PC-3 (cell line): Measurements from ENCODE around the gene TMUB1. TPM values are rescaled to one million over a fixed set of nuclear protein-coding genes. Genes with fewer than 3 reads are reported as not detected.

ENCODE experiments used
- ATAC-seq: fragments of 200-7000 bp; cut with Tn5 transposase; 2 replicates; pipeline ENCODE4 v1.9.1; 2020; ENCODE audit warnings: mild to moderate bottlenecking, moderate library complexity
- BruUV-seq: library from RNA; stranded (reverse); fragments of 400-500 nt; replicated peaks from 2 replicates; lab custom pipeline; 2021; lab: Mats Ljungman, UMichigan
- CTCF ChIA-PET: fragments of 300-600 bp; sonication (Branson Sonifier 250); formaldehyde crosslinking; loops from one replicate; lab custom pipeline; 2022; ENCODE audit warnings: antibody characterized with exemption; lab: Charles Lee
- POLR2A ChIA-PET: fragments of 300-600 bp; sonication (Branson Sonifier 250); formaldehyde crosslinking; loops from one replicate; lab custom pipeline; 2022; ENCODE audit warnings: antibody characterized with exemption; ENCODE audit not compliant: unreplicated experiment; lab: Charles Lee
- DNase-seq: peaks from one replicate; pipeline ENCODE4 v3.0.0-alpha.2; 2015
- H2AFZ ChIP-seq: fragments of 300-600 bp; sonication (generic); 2 replicates; pipeline ENCODE4 v1.6.0; 2016; ENCODE audit warnings: antibody characterized with exemption, low read length
- H3F3A ChIP-seq: fragments of 300-600 bp; sonication (generic); one replicate; pipeline ENCODE4 v1.6.0; 2017; ENCODE audit warnings: antibody characterized with exemption, low read length, control low read depth, mild to moderate bottlenecking; ENCODE audit not compliant: unreplicated experiment
- H3K27ac ChIP-seq: fragments of 300-600 bp; sonication (generic); 2 replicates; pipeline ENCODE4 v1.5.1; 2016; ENCODE audit warnings: mild to moderate bottlenecking, low read length
- H3K27me3 ChIP-seq: fragments of 300-600 bp; sonication (generic); 2 replicates; pipeline ENCODE4 v1.6.1; 2016; ENCODE audit warnings: low read length, mixed read lengths
- H3K36me3 ChIP-seq: fragments of 300-600 bp; sonication (generic); 2 replicates; pipeline ENCODE4 v1.6.1; 2016; ENCODE audit warnings: low read depth, mixed run types, low read length, mixed read lengths
- H3K4me1 ChIP-seq: fragments of 300-600 bp; sonication (generic); 2 replicates; pipeline ENCODE4 v1.5.1; 2016; ENCODE audit warnings: low read length; ENCODE audit not compliant: insufficient read depth
- H3K4me2 ChIP-seq: fragments of 300-600 bp; sonication (generic); 2 replicates; pipeline ENCODE4 v1.6.0; 2016; ENCODE audit warnings: low read length
- H3K4me3 ChIP-seq: fragments of 300-600 bp; sonication (generic); 2 replicates; pipeline ENCODE4 v1.5.1; 2016; ENCODE audit warnings: mild to moderate bottlenecking, low read length, mixed read lengths
- H3K79me2 ChIP-seq: fragments of 300-600 bp; sonication (generic); 2 replicates; pipeline ENCODE4 v1.6.1; 2017; ENCODE audit warnings: low read length, mixed read lengths
- H3K9ac ChIP-seq: fragments of 300-600 bp; sonication (generic); 2 replicates; pipeline ENCODE4 v1.6.0; 2016; ENCODE audit warnings: mild to moderate bottlenecking, low read length
- H3K9me2 ChIP-seq: fragments of 300-600 bp; sonication (generic); replicated peaks from 2 replicates; pipeline ENCODE4 v1.6.1; 2016; ENCODE audit warnings: mixed run types, low read length, mixed read lengths
- H3K9me3 ChIP-seq: fragments of 300-600 bp; sonication (generic); 2 replicates; pipeline ENCODE4 v1.6.1; 2016; ENCODE audit warnings: low read length, mixed read lengths
- H4K20me1 ChIP-seq: fragments of 300-600 bp; sonication (generic); 2 replicates; pipeline ENCODE4 v1.6.1; 2016; ENCODE audit warnings: low read length, mixed read lengths
- EZH2 ChIP-seq: fragments of 300-600 bp; sonication (generic); IDR thresholded peaks from one replicate; pipeline ENCODE4 v1.6.1; 2017; ENCODE audit warnings: antibody characterized with exemption, mild to moderate bottlenecking, low read length; ENCODE audit not compliant: unreplicated experiment
- EZH2phosphoT487 ChIP-seq: fragments of 300-600 bp; sonication (generic); IDR thresholded peaks from 2 replicates; pipeline ENCODE4 v1.6.1; 2018; ENCODE audit warnings: mild to moderate bottlenecking, antibody characterized with exemption, low read length, borderline replicate concordance
- intact Hi-C: fragments of 100-400 bp; cut with micrococcal nuclease; formaldehyde crosslinking; loops from 2 replicates; pipeline ENCODE4 v1.9.0; 2023
- total RNA-seq: library from RNA; depleted of rRNA; stranded (reverse); fragments of >200 nt; gene quantifications from 2 replicates; pipeline ENCODE4 v1.2.3, GENCODE V29; 2014
- TF ChIP-seq, protein P1 (sequence below): fragments of 300-600 bp; sonication (generic); conservative IDR thresholded peaks from 2 replicates; pipeline ENCODE4 v1.5.1; 2017; ENCODE audit warnings: antibody characterized with exemption, low read depth, mild to moderate bottlenecking, low read length

TMUB1 gene
- total RNA-seq, 1 experiment from 2014 or later = 52.1 TPM

DNA sequence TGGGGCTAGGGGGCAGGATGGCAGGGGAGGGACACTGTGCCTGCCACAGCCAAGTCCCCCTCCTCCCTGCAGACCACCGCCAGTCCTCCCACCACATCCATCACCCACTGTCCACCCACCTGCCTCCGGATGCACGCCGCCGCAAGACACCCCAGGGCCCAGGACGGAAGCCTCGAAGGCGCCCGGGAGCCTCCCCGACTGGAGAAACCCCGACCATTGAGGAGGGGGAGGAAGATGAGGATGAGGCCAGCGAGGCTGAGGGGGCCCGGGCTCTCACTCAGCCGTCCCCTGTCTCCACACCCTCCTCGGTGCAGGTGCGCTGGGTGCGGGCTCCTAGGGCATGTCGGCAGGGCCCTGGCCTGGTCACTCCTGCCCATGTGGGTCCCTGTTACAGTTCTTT is 18.8 kb downstream of the TMUB1 start:
- ChIA-PET CTCF (no interaction called here), POLR2A (no interaction called here)

DNA sequence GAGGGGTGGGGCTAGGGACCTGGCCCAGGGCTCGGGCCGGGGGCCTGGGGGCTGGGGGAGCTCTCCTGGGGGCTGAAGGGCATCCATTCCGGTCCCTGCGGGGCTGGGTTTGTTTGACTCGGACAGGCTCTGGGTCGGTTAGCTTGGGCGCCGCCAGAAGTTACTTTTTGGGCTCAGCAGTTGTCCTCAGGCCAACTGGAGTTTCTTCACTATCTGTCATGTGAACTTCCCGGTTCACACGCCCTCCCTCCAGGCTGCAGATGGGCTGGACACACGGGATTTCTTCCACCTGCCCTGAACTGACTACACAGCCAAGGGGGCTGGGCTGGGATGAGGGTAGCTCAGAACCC is 20.1 kb downstream of the TMUB1 start:
- Histone ChIP-seq H3K9me3 (no peaks in the 10 kb centered on the region), H4K20me1 (no peaks in the 10 kb centered on the region), H3K79me2 (peaks cover 39% of the 10 kb centered on the region), H2AFZ (no peak overlapping the region), H3K4me2 (peak overlapping the region; percentile 70), H3K9me2 (no peaks in the 10 kb centered on the region), H3K4me3 (peak overlapping the region; percentile 46; the same call in 1 of the 2 replicates), H3K4me1 (peaks cover 40% of the 10 kb centered on the region), H3K9ac (no peak overlapping the region; the same call in 1 of the 2 replicates), H3K27ac (peak overlapping the region; percentile 97), H3F3A (no peaks in the 10 kb centered on the region), H3K27me3 (no peaks in the 10 kb centered on the region), H3K36me3 (peaks cover 27% of the 10 kb centered on the region)
- ChIA-PET CTCF (interaction anchor here (0.6 to 1.3 kb wide), 5 partner anchors 35 to 50 kb away, joined by 4 to 10 read pairs (median 5); partner anchors contain the start of gene ABCB8), POLR2A (interaction anchor here (0.6 to 1.2 kb wide), 4 partner anchors 17 to 170 kb away, joined by 4 to 23 read pairs (median 10); partner anchors contain the start of genes FASTK and TMUB1)
- intact Hi-C loops = loop anchor here (1.0 kb wide), 1 partner anchor 17 kb away; the partner anchor contains the start of gene FASTK
- ATAC-seq = peak; percentile 4
- TF ChIP-seq, protein P1, sequence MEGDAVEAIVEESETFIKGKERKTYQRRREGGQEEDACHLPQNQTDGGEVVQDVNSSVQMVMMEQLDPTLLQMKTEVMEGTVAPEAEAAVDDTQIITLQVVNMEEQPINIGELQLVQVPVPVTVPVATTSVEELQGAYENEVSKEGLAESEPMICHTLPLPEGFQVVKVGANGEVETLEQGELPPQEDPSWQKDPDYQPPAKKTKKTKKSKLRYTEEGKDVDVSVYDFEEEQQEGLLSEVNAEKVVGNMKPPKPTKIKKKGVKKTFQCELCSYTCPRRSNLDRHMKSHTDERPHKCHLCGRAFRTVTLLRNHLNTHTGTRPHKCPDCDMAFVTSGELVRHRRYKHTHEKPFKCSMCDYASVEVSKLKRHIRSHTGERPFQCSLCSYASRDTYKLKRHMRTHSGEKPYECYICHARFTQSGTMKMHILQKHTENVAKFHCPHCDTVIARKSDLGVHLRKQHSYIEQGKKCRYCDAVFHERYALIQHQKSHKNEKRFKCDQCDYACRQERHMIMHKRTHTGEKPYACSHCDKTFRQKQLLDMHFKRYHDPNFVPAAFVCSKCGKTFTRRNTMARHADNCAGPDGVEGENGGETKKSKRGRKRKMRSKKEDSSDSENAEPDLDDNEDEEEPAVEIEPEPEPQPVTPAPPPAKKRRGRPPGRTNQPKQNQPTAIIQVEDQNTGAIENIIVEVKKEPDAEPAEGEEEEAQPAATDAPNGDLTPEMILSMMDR = no peak
- no peak for TF ChIP-seq EZH2
- peak; percentile 52 for DNase-seq
- no TSS peak for BruUV-seq

More for the DNA sequence above, 18.8 kb downstream of the TMUB1 start:
- no peaks in the 10 kb centered on the region for H3K9me2 ChIP-seq
- ATAC-seq = no peak
- TSS peak; percentile 3 for BruUV-seq
- no peak overlapping the region for H3K4me3 ChIP-seq
- H3K27ac ChIP-seq = no peak overlapping the region
- no peak overlapping the region for H3K4me2 ChIP-seq
- H3K4me1 ChIP-seq = peaks cover 30% of the 10 kb centered on the region
- H3K36me3 ChIP-seq = peaks cover 28% of the 10 kb centered on the region
- TF ChIP-seq EZH2phosphoT487 (no peak), EZH2 (no peak)
- TF ChIP-seq, protein P1 = no peak
- DNase-seq = no peak
- no peak overlapping the region for H2AFZ ChIP-seq
- H3K27me3 ChIP-seq = no peaks in the 10 kb centered on the region
- intact Hi-C loops = no loop called here
- H3K9me3 ChIP-seq = no peaks in the 10 kb centered on the region
- no peaks in the 10 kb centered on the region for H4K20me1 ChIP-seq
- no peak overlapping the region for H3K9ac ChIP-seq
- H3F3A ChIP-seq = no peaks in the 10 kb centered on the region
- peaks cover 39% of the 10 kb centered on the region for H3K79me2 ChIP-seq
